Nephron (organoid): ENCODE results near the gene TMEM63C.

Experiments used
- H3K27ac Mint-ChIP-seq, 3 experiments: 2 replicates each; pipeline ENCODE4 v1.8.0; 2020; ENCODE audit warnings: mixed read lengths in 3 of 3, mild to moderate bottlenecking in 2 of 3, moderate library complexity in 1 of 3
- H3K27me3 Mint-ChIP-seq: 2 replicates; pipeline ENCODE4 v1.8.0; 2021; ENCODE audit warnings: low read depth, mild to moderate bottlenecking, moderate library complexity, mixed read lengths
- H3K36me3 Mint-ChIP-seq: 2 replicates; pipeline ENCODE4 v1.8.0; 2020; ENCODE audit warnings: low read depth, mixed read lengths
- H3K4me1 Mint-ChIP-seq: 2 replicates; pipeline ENCODE4 v1.8.0; 2020; ENCODE audit warnings: mixed read lengths
- H3K4me3 Mint-ChIP-seq, 3 experiments: 2 replicates each; pipeline ENCODE4 v1.8.0; 2020; ENCODE audit warnings: mild to moderate bottlenecking in 3 of 3, mixed read lengths in 3 of 3, moderate library complexity in 2 of 3
- H3K9me3 Mint-ChIP-seq: 2 replicates; pipeline ENCODE4 v1.8.0; 2020; ENCODE audit warnings: mixed read lengths
- CTCF ChIP-seq, 3 experiments: fragments of 200-600 bp; sonication (generic); IDR thresholded peaks; one replicate each; pipeline ENCODE4 v1.5.0; 2021; ENCODE audit warnings: antibody characterized with exemption in 3 of 3; ENCODE audit not compliant: unreplicated experiment in 3 of 3

The TMEM63C gene

GRCh38 chr14:77243853-77244252 is 62.3 kb downstream of the TMEM63C start:
- no peak overlapping the region for H3K4me3 Mint-ChIP-seq
- H3K9me3 Mint-ChIP-seq = peaks cover 3% of the 10 kb centered on the region
- no peak for TF ChIP-seq CTCF (IDR thresholded peaks at IDR 0.05; ENCODE audit: unreplicated experiment in 3 of 3)
- no peaks in the 10 kb centered on the region for H3K36me3 Mint-ChIP-seq
- H3K27ac Mint-ChIP-seq = no peak overlapping the region
- H3K4me1 Mint-ChIP-seq = no peaks in the 10 kb centered on the region
- peaks cover 11% of the 10 kb centered on the region for H3K27me3 Mint-ChIP-seq

GRCh38 chr14:77245820-77246219 is 64.2 kb downstream of the TMEM63C start:
- peaks cover 3% of the 10 kb centered on the region for H3K9me3 Mint-ChIP-seq
- TF ChIP-seq CTCF (IDR thresholded peaks at IDR 0.05; ENCODE audit: unreplicated experiment in 3 of 3) = no peak
- no peaks in the 10 kb centered on the region for H3K36me3 Mint-ChIP-seq
- no peaks in the 10 kb centered on the region for H3K4me1 Mint-ChIP-seq
- no peak overlapping the region for H3K27ac Mint-ChIP-seq
- H3K4me3 Mint-ChIP-seq = no peak overlapping the region
- peaks cover 18% of the 10 kb centered on the region for H3K27me3 Mint-ChIP-seq

- H3K4me3 Mint-ChIP-seq = no peak overlapping the region
- no peak for TF ChIP-seq CTCF (IDR thresholded peaks at IDR 0.05; ENCODE audit: unreplicated experiment in 3 of 3)
- no peaks in the 10 kb centered on the region for H3K4me1 Mint-ChIP-seq
- H3K27ac Mint-ChIP-seq = no peak overlapping the region
- no peaks in the 10 kb centered on the region for H3K36me3 Mint-ChIP-seq
- peaks cover 3% of the 10 kb centered on the region for H3K9me3 Mint-ChIP-seq
- peaks cover 14% of the 10 kb centered on the region for H3K27me3 Mint-ChIP-seq
Observed at GRCh38 chr14:77246784-77247183, 65.2 kb downstream of the TMEM63C start.

- no peak overlapping the region for H3K4me3 Mint-ChIP-seq
- TF ChIP-seq CTCF (IDR thresholded peaks at IDR 0.05; ENCODE audit: unreplicated experiment in 3 of 3) = no peak
- H3K9me3 Mint-ChIP-seq = peaks cover 3% of the 10 kb centered on the region
- H3K36me3 Mint-ChIP-seq = no peaks in the 10 kb centered on the region
- H3K27ac Mint-ChIP-seq = no peak overlapping the region
- H3K4me1 Mint-ChIP-seq = no peaks in the 10 kb centered on the region
- H3K27me3 Mint-ChIP-seq = peaks cover 11% of the 10 kb centered on the region
Observed at GRCh38 chr14:77248666-77249065, 67.1 kb downstream of the TMEM63C start.

- Mint-ChIP-seq H3K27me3 (peaks cover 15% of the 10 kb centered on the region), H3K4me1 (no peaks in the 10 kb centered on the region), H3K36me3 (no peaks in the 10 kb centered on the region), H3K9me3 (peaks cover 3% of the 10 kb centered on the region), H3K27ac (no peak overlapping the region), H3K4me3 (no peak overlapping the region)
- no peak for TF ChIP-seq CTCF (IDR thresholded peaks at IDR 0.05; ENCODE audit: unreplicated experiment in 3 of 3)
Observed at GRCh38 chr14:77249286-77249685, 67.7 kb downstream of the TMEM63C start.

- Mint-ChIP-seq H3K9me3 (peaks cover 1% of the 10 kb centered on the region), H3K36me3 (no peaks in the 10 kb centered on the region), H3K27ac (no peak overlapping the region), H3K4me3 (no peak overlapping the region), H3K27me3 (peaks cover 17% of the 10 kb centered on the region), H3K4me1 (no peaks in the 10 kb centered on the region)
- TF ChIP-seq CTCF (IDR thresholded peaks at IDR 0.05; ENCODE audit: unreplicated experiment in 3 of 3) = no peak
Observed at GRCh38 chr14:77250927-77251326, 69.3 kb downstream of the TMEM63C start.
